ENCODE data around the gene ATOH1. TPM values are rescaled to one million over a fixed set of nuclear protein-coding genes. Genes with fewer than 3 reads are reported as not detected.

ATOH1 gene, protein sequence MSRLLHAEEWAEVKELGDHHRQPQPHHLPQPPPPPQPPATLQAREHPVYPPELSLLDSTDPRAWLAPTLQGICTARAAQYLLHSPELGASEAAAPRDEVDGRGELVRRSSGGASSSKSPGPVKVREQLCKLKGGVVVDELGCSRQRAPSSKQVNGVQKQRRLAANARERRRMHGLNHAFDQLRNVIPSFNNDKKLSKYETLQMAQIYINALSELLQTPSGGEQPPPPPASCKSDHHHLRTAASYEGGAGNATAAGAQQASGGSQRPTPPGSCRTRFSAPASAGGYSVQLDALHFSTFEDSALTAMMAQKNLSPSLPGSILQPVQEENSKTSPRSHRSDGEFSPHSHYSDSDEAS
- polyA plus RNA-seq (2013, experiment 1 of 4), result 2.1 TPM
- 0.66 TPM for polyA plus RNA-seq (2013, experiment 2 of 4)
- polyA plus RNA-seq (2013, experiment 3 of 4), result 2.9 TPM
- polyA plus RNA-seq (2013, experiment 4 of 4), result 4.8 TPM

- H3K4me1 ChIP-seq (ENCODE audit: control insufficient read depth, insufficient read depth, low read length), result peaks cover 11% of the 10 kb centered on the region
- peak within 1 kb of the TSS; percentile 36 for H3K4me3 ChIP-seq (ENCODE audit: insufficient read depth, low read depth, low read length)
- no peaks in the 10 kb centered on the region for H3K36me3 ChIP-seq (ENCODE audit: control insufficient read depth, insufficient read depth, low read length)
- 0 to 1% methylated on average over 46 of the region's 46 CpGs for WGBS, 2 experiments
- no peak within 1 kb of the TSS for H3K27ac ChIP-seq (ENCODE audit: insufficient read depth, low read depth, low read length, poor library complexity, severe bottlenecking)
- peaks cover 99% of the 10 kb centered on the region for H3K27me3 ChIP-seq (ENCODE audit: control insufficient read depth, insufficient read depth, low read length, poor library complexity, severe bottlenecking)
- H3K9me3 ChIP-seq (ENCODE audit: control insufficient read depth, low read length), result no peaks in the 10 kb centered on the region
Measured at GRCh38 chr4:93828332-93828994, at the start of gene ATOH1. TSS of gene ATOH1 (plus strand) at chr4:93828753. CDS start at chr4:93828927, 174 bp downstream.

GRCh38 chr4:93779228-93779627 lies 49.3 kb upstream of the ATOH1 start:
- Histone ChIP-seq H3K4me1 (ENCODE audit: control insufficient read depth, insufficient read depth, low read length) (no peaks in the 10 kb centered on the region), H3K27ac (ENCODE audit: insufficient read depth, low read depth, low read length, poor library complexity, severe bottlenecking) (no peak overlapping the region), H3K36me3 (ENCODE audit: control insufficient read depth, insufficient read depth, low read length) (no peaks in the 10 kb centered on the region), H3K9me3 (ENCODE audit: control insufficient read depth, low read length) (no peaks in the 10 kb centered on the region), H3K27me3 (ENCODE audit: control insufficient read depth, insufficient read depth, low read length, poor library complexity, severe bottlenecking) (no peaks in the 10 kb centered on the region), H3K4me3 (ENCODE audit: insufficient read depth, low read depth, low read length) (no peak overlapping the region)
- 81 to 87% methylated on average over 2 of the region's 2 CpGs for WGBS, 2 experiments

- no peak overlapping the region for H3K4me3 ChIP-seq (ENCODE audit: insufficient read depth, low read depth, low read length)
- no peak overlapping the region for H3K27ac ChIP-seq (ENCODE audit: insufficient read depth, low read depth, low read length, poor library complexity, severe bottlenecking)
- H3K9me3 ChIP-seq (ENCODE audit: control insufficient read depth, low read length), result no peaks in the 10 kb centered on the region
- no peaks in the 10 kb centered on the region for H3K36me3 ChIP-seq (ENCODE audit: control insufficient read depth, insufficient read depth, low read length)
- 95% methylated on average over 5 of the region's 5 CpGs for WGBS, 2 experiments
- no peaks in the 10 kb centered on the region for H3K4me1 ChIP-seq (ENCODE audit: control insufficient read depth, insufficient read depth, low read length)
- H3K27me3 ChIP-seq (ENCODE audit: control insufficient read depth, insufficient read depth, low read length, poor library complexity, severe bottlenecking), result no peaks in the 10 kb centered on the region
Measured at GRCh38 chr4:93780080-93780479, 48.5 kb upstream of the ATOH1 start.

DNA sequence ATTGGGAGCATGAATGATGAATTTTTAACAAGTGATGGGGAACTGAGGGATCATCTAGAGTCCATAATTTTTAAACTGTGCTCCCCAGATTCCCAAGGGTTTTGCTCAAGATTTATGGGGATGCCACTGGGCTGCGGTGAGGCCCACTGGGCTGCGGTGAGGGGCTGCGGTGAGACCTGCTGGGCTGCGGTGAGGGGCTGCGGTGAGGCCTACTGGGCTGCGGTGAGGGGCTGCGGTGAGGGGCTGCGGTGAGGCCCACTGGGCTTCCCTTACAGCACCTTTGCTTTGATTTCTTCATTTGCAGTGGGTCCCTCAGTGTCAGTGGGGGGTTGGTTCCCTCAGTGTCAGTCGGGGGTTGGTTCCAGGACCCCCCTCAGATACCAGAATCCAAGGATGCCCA lies 47.4 kb upstream of the ATOH1 start:
- no peaks in the 10 kb centered on the region for H3K4me1 ChIP-seq (ENCODE audit: control insufficient read depth, insufficient read depth, low read length)
- H3K9me3 ChIP-seq (ENCODE audit: control insufficient read depth, low read length), result no peaks in the 10 kb centered on the region
- no peak overlapping the region for H3K27ac ChIP-seq (ENCODE audit: insufficient read depth, low read depth, low read length, poor library complexity, severe bottlenecking)
- no peaks in the 10 kb centered on the region for H3K36me3 ChIP-seq (ENCODE audit: control insufficient read depth, insufficient read depth, low read length)
- WGBS, 2 experiments, result 96 to 98% methylated on average over 8 to 9 of the region's 9 CpGs
- H3K4me3 ChIP-seq (ENCODE audit: insufficient read depth, low read depth, low read length), result no peak overlapping the region
- no peaks in the 10 kb centered on the region for H3K27me3 ChIP-seq (ENCODE audit: control insufficient read depth, insufficient read depth, low read length, poor library complexity, severe bottlenecking)

GRCh38 chr4:93786149-93786548 lies 42.4 kb upstream of the ATOH1 start:
- no peaks in the 10 kb centered on the region for H3K4me1 ChIP-seq (ENCODE audit: control insufficient read depth, insufficient read depth, low read length)
- H3K9me3 ChIP-seq (ENCODE audit: control insufficient read depth, low read length), result no peaks in the 10 kb centered on the region
- WGBS, 2 experiments, result 47 to 53% methylated on average over 2 of the region's 2 CpGs
- no peaks in the 10 kb centered on the region for H3K27me3 ChIP-seq (ENCODE audit: control insufficient read depth, insufficient read depth, low read length, poor library complexity, severe bottlenecking)
- no peak overlapping the region for H3K27ac ChIP-seq (ENCODE audit: insufficient read depth, low read depth, low read length, poor library complexity, severe bottlenecking)
- no peaks in the 10 kb centered on the region for H3K36me3 ChIP-seq (ENCODE audit: control insufficient read depth, insufficient read depth, low read length)
- no peak overlapping the region for H3K4me3 ChIP-seq (ENCODE audit: insufficient read depth, low read depth, low read length)

GRCh38 chr4:93788712-93789111 lies 39.8 kb upstream of the ATOH1 start:
- Histone ChIP-seq H3K36me3 (ENCODE audit: control insufficient read depth, insufficient read depth, low read length) (no peaks in the 10 kb centered on the region), H3K4me3 (ENCODE audit: insufficient read depth, low read depth, low read length) (no peak overlapping the region), H3K9me3 (ENCODE audit: control insufficient read depth, low read length) (no peaks in the 10 kb centered on the region), H3K27ac (ENCODE audit: insufficient read depth, low read depth, low read length, poor library complexity, severe bottlenecking) (no peak overlapping the region), H3K4me1 (ENCODE audit: control insufficient read depth, insufficient read depth, low read length) (no peaks in the 10 kb centered on the region), H3K27me3 (ENCODE audit: control insufficient read depth, insufficient read depth, low read length, poor library complexity, severe bottlenecking) (no peaks in the 10 kb centered on the region)
- whole genome bisulfite sequencing, 2 experiments, result 83 to 96% methylated on average over 1 of the region's 1 CpG

DNA sequence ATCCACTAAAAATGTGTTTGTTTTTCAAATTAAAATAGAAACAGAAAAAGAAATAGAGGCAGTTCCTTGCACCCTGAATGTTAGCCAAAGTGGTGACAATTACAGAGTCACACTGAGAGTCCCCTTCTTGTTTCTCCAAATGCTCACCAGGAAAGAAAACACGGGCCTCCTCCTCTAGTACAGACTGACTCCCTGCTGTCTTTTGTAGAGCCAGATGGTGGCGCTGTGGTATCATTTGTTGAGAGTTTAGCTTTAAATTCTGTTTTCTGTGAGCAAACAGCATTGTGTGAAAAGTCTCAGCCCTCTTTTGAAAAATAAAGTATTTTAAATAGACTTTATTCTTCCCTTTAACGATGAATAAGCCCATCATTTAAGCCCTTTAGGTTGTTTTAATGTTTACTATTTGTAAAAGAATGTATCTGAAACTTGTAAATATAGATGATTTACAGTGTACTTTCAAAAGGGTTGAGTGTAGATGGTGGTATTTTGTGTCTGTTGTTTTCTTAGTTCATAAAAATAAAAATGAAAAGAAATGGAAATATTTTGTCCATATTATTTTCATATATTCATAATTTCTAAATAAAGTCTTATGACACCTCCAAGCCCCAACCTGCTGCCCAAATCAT lies 36.9 kb upstream of the ATOH1 start:
- H3K4me3 ChIP-seq (ENCODE audit: insufficient read depth, low read depth, low read length), result no peak overlapping the region
- no peaks in the 10 kb centered on the region for H3K27me3 ChIP-seq (ENCODE audit: control insufficient read depth, insufficient read depth, low read length, poor library complexity, severe bottlenecking)
- H3K9me3 ChIP-seq (ENCODE audit: control insufficient read depth, low read length), result no peaks in the 10 kb centered on the region
- no peaks in the 10 kb centered on the region for H3K36me3 ChIP-seq (ENCODE audit: control insufficient read depth, insufficient read depth, low read length)
- WGBS, 2 experiments, result 0% methylated on average over 2 to 3 of the region's 3 CpGs
- no peaks in the 10 kb centered on the region for H3K4me1 ChIP-seq (ENCODE audit: control insufficient read depth, insufficient read depth, low read length)
- H3K27ac ChIP-seq (ENCODE audit: insufficient read depth, low read depth, low read length, poor library complexity, severe bottlenecking), result no peak overlapping the region

- Histone ChIP-seq H3K27ac (ENCODE audit: insufficient read depth, low read depth, low read length, poor library complexity, severe bottlenecking) (no peak overlapping the region), H3K4me1 (ENCODE audit: control insufficient read depth, insufficient read depth, low read length) (no peaks in the 10 kb centered on the region), H3K4me3 (ENCODE audit: insufficient read depth, low read depth, low read length) (no peak overlapping the region), H3K27me3 (ENCODE audit: control insufficient read depth, insufficient read depth, low read length, poor library complexity, severe bottlenecking) (no peaks in the 10 kb centered on the region), H3K36me3 (ENCODE audit: control insufficient read depth, insufficient read depth, low read length) (no peaks in the 10 kb centered on the region), H3K9me3 (ENCODE audit: control insufficient read depth, low read length) (no peaks in the 10 kb centered on the region)
- 76 to 82% methylated on average over 2 to 4 of the region's 4 CpGs for WGBS, 2 experiments
Measured at GRCh38 chr4:93802045-93802444, 26.5 kb upstream of the ATOH1 start.

- H3K36me3 ChIP-seq (ENCODE audit: control insufficient read depth, insufficient read depth, low read length), result no peaks in the 10 kb centered on the region
Measured at GRCh38 chr4:93809773-93810172, 18.8 kb upstream of the ATOH1 start.

GRCh38 chr4:93810340-93810992 lies 18.1 kb upstream of the ATOH1 start:
- WGBS, 2 experiments, result 76 to 80% methylated on average over 5 of the region's 5 CpGs
- Histone ChIP-seq H3K4me3 (ENCODE audit: insufficient read depth, low read depth, low read length) (no peak overlapping the region), H3K4me1 (ENCODE audit: control insufficient read depth, insufficient read depth, low read length) (no peaks in the 10 kb centered on the region), H3K36me3 (ENCODE audit: control insufficient read depth, insufficient read depth, low read length) (no peaks in the 10 kb centered on the region), H3K27ac (ENCODE audit: insufficient read depth, low read depth, low read length, poor library complexity, severe bottlenecking) (no peak overlapping the region), H3K9me3 (ENCODE audit: control insufficient read depth, low read length) (no peaks in the 10 kb centered on the region), H3K27me3 (ENCODE audit: control insufficient read depth, insufficient read depth, low read length, poor library complexity, severe bottlenecking) (no peaks in the 10 kb centered on the region)

More at GRCh38 chr4:93809773-93810172, 18.8 kb upstream of the ATOH1 start:
- WGBS, 2 experiments, result 87 to 97% methylated on average over 4 of the region's 4 CpGs
- Histone ChIP-seq H3K27me3 (ENCODE audit: control insufficient read depth, insufficient read depth, low read length, poor library complexity, severe bottlenecking) (no peaks in the 10 kb centered on the region), H3K9me3 (ENCODE audit: control insufficient read depth, low read length) (no peaks in the 10 kb centered on the region), H3K4me3 (ENCODE audit: insufficient read depth, low read depth, low read length) (no peak overlapping the region), H3K4me1 (ENCODE audit: control insufficient read depth, insufficient read depth, low read length) (no peaks in the 10 kb centered on the region), H3K27ac (ENCODE audit: insufficient read depth, low read depth, low read length, poor library complexity, severe bottlenecking) (no peak overlapping the region)
